CD4-positive, alpha-beta T cell treated with Interleukin-4 for 4 hours (primary cell): Measurements from ENCODE around the gene STAT5B.

ENCODE experiments used
- DNase-seq: peaks from one replicate; pipeline ENCODE4 v3.0.0-alpha.2; 2020

The STAT5B gene

GRCh38 chr17:42284024-42284369 lies 7.8 kb upstream of the STAT5B start:
- DNase-seq: no peak

DNA sequence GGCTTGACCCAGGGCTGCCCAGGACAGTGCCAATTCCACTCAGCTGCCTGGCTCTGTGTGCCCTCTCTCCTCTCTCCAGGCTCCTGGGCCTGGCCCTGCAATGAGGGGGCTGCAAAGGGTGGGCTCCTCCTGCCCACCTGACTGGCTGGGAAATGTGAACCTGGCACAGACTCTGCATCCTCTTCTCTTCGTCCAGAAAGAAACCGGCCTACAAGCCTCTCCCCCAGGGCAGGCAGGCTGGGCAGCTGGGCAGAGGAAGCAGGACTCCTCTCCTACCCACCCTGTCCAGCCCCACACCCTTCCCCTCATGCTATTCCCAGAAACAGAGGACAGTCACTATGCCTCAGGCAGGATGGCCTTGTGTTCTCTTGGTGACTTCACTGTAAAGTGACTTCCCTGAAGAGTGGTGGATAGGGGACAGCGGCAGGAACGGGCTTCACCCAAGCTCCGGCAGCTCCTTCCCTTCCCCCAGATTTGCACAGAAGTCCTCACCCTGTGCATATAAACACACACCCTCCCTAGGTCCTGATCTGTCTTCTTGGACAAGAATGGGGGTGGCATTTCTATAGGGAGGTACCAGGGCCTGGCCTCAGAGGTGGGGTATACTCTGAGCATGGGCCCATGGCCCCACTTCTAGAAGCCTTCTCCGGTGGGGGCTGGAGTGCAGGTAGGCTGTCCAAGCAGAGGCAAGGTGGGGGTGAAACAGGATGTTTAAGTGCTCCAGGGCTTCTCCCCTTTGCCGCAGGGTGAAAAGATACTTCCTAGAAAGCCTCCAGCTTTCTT lies 7.2 kb upstream of the STAT5B start:
- no peak for DNase-seq

GRCh38 chr17:42282478-42283080 lies 6.4 kb upstream of the STAT5B start:
- DNase-seq: no peak

DNA sequence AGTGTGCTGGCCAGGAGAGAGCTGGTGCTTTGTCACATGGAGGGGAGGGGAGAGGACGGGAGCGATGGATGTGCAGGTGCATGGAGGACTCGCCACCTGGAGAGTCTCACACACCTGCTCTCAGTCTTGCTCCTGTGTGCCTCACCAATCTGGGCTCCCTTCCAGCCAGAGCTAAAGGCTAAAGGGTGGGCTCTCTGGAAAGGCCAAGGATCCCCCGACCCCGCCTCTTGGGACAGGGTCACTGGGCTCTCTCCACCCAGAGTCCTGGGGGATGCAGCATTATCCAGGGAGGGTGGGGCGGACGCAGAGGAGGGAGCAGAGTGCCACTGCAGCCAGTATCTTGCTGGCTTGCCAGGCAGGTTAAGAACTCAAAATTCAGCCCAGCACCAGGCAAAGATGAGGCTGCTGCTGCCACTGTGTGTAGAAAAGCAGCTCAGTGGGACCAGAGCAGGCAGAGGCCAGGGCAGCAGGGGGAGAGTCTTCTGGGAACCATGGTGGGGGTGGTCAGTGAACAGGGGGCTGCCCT lies 5.4 kb upstream of the STAT5B start:
- no peak for DNase-seq

DNA sequence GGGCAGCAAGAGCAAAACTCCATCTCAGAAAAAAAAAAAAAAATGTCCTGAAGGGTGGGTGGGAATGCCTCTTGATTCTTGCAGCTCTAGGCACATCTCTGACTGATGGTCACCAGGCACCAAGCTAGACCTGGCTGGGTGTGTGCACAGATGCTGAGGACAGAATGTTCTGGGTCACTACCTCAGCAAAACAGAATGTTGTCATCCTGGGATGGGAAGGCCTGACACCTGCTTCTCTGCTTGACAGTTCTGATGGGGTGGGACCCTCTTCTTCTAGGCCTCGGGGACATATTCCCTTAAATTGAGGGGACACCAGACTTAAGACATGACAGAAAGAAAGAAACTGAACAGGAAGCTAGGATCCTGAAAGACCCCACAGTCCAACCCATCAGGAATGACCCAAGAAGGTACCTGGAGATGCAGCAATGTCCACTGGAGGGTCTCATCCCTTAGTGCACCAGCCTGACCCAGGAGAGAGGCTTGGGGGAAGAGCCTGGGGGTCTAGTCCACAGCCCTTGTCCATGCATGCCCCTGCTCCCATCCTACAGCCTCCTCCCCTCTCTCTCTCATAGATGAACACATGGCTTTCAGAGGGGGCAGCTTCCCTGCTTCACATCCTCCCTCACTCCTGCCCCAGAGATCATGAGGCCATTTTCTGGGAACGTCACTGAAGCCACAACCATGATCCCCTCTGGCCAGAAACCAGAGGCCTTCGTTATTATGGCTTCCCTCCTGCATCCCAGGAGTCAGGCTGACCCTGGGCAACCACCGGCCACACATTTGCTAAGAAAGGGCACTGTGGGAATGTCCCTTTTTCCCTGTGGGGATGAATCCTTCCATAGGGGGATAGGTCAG lies 3.8 kb upstream of the STAT5B start:
- no peak for DNase-seq

GRCh38 chr17:42277342-42277712 lies 1.1 kb upstream of the STAT5B start:
- DNase-seq: no peak

GRCh38 chr17:42276609-42277341 lies 584 bp upstream of the STAT5B start:
- DNase-seq: no peak

- DNase-seq: no peak
These were observed 448 bp downstream of the STAT5B start for GRCh38 chr17:42275527-42276358.

DNA sequence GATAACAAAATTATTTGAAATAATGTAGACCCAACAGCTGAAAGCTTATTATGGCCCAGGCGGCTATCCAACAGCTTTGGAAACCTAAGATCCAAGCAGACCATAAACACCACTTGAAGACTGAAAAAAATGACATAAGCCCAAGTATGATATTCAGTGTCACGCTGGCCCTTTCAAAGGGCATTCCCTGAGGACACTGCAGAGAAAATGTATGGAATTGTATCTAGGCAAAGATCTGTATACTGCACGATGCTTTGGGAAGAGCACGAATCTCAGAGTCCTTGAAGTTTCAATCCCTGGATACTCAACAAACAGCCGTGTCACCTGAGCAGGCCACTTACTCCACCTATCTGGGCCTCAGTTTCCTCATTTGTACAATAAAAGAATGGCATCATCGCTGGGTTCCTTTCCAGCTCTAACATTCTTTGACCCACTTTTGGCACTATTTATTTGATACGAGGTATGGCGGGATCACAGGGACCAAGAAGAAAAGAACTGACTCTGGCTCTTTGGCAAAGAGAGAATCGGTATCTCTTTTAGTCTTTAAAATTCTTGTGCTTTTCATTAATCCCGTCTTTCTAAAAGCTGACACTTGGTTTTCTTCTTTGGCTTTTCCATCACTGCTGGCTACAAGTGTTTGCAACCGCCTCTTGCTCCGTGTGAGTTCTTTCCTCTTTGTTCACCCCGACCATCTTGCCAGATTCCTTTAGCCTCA lies 1.2 kb downstream of the STAT5B start:
- no peak for DNase-seq

DNA sequence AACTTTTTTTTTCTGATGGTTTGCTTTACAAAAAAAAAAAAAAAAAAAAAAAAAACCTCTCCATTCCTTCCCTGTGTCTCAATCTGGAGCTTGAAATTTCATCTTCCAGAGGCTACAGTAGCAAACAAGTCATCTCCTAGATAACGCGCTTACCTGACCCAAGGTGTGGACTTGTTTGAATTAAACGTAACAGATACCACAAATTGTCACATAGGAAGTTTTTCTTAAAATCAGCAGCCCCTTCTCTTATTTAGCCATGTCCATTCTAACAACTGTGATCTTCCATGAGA lies 2.0 kb downstream of the STAT5B start:
- DNase-seq: no peak

GRCh38 chr17:42273474-42274252 lies 2.5 kb downstream of the STAT5B start:
- DNase-seq: no peak

- peak; percentile 75 for DNase-seq
These were observed 3.9 kb downstream of the STAT5B start for GRCh38 chr17:42272162-42272907.

GRCh38 chr17:42271779-42272035 lies 4.5 kb downstream of the STAT5B start:
- no peak for DNase-seq

DNA sequence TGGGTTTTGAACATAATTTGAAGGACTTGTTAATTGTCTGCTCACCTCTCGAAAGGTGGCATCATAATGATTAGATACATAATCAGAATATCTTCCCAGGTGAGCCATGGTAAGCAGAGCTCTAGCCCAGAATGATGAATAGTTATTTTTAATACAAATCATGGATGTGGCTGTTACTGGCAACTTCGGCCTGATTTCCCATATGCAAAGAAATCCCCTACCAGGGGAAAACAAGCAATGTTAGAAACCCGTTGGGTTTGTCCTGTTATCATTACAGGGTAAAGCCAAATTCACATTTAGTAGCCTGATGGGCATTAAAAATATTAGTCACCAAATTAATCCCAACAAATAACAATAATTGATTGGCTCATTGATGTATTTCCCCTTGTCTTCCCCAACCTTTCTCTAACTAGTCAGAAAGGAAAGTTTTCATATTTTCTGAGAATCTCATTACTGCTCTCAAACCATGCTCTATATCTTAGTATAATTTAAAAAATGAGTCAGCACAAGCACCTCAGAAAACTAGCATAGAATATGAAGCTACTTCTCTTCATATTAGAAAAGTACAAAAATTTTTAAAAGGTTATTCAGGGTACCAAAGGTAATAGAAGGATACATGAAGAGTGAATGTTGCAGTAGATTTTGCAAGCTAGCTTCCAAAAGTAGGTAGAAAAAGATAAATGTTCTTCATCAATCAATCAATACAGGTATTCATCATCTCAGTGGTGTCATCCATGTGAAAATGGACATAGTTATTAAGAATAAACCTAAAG lies 5.0 kb downstream of the STAT5B start:
- no peak for DNase-seq

GRCh38 chr17:42270596-42270995 lies 5.6 kb downstream of the STAT5B start:
- DNase-seq: no peak

DNA sequence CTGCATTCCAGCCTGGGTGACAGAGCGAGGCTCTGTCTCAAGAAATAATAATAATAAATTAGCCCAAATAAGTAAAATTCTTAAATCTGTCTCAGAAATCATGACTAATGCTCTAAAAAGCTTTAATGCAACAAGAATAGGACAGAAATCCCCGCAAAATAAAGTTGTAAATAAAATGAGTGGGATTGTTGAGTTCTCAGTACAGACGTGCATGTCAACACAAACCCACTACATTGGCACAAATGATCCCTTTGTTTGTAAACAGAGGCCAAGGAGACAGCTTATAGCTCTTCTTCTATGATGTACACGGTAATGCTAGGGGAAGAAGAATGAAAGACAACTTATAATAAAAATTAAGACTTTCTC lies 6.0 kb downstream of the STAT5B start:
- no peak for DNase-seq

DNA sequence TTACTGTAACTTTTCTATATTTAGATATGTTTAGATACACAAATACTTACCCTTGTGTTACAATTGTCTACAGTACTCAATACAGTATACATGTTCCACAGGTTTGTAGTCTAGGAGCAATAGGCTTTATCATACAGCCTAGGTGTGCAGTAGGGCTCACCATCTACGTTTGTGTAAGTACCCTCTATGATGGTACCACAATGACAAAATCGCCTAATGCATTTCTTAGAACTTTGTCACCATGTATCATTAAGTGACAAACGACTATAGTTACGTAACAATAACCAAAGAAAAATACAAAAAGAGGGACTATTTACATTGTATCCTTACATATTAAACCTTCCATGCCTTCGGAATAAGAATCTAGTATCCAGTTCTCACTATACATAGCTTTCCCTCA lies 8.0 kb downstream of the STAT5B start:
- no peak for DNase-seq

DNA sequence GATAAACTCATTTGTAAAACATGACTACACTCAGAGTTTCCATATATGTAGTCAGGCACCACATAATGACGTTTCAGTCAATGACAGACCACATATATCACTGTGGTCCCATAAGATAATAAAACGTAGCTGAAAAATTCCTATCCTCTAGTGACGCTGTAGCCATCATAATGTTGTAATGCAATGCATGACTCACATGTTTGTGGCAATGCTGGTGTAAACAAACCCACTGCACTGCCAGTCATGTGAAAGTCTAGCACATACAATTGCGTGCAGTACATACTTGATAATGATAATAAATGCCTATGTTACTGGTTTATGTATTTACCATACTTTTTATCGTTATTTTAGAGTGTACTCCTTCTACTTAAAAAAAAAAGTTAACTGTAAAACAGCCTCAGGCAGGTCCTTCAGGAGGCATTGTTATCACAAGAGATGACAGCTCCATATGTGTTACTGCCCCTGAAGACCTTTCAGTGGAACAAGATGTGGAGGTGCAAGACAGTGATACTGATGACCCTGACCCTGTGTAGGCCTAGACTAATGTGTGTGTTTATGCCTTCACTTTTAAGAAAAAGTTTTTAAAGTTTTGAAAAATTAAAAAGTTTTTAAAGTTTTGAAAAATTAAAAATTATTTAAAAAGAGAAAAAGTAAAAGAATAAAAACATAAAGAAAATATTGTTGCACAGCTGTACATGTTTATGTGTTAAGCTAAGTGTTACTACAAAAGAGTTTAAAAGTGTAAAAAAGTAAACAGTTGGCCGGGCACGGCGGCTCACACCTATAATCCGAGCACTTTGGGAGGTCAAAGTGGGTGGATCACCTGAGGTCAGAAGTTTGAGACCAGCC lies 9.0 kb downstream of the STAT5B start:
- peak; percentile 88 for DNase-seq

DNA sequence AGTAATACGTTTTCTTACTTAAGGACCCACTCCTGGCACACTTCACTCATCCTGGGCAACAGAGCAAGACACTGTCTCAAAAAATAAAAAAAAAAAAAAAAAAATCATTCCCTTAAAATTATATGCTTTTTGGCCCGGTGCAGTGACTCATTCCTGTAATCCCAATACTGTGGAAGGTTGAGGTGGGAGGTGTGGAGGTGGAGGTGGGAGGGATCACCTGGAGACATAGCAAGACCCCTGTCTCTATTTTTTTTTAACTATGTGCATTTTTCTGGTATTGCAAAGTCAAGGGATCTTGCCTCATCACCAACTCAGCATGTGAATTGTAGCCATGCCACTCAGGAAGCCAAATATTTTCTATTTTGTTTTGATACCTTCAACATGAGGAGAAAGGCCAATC lies 9.7 kb downstream of the STAT5B start:
- no peak for DNase-seq
